Measurements from ENCODE around the gene OR4S1. TPM values are rescaled to one million over a fixed set of nuclear protein-coding genes. Genes with fewer than 3 reads are reported as not detected.

Gene OR4S1
- total RNA-seq, 6 experiments from 2014 or later: not detected

- TF ChIP-seq CTCF (IDR thresholded peaks at IDR 0.05): no peak
- no peak for TF ChIP-seq POLR2A (IDR thresholded peaks at IDR 0.05)
- H3K27ac ChIP-seq: no peak overlapping the region
- DNase-seq (no peak), ATAC-seq (no peak)
- no peaks in the 10 kb centered on the region for H3K9me3 ChIP-seq
- 63% methylated on average over 4 of the region's 4 CpGs for WGBS (ENCODE audit: insufficient coverage, low coverage, low lambda C conversion rate, missing lambda C conversion rate)
- no peaks in the 10 kb centered on the region for H3K4me1 ChIP-seq
- no peak overlapping the region for H3K4me3 ChIP-seq
- H3K36me3 ChIP-seq: no peaks in the 10 kb centered on the region
- intact Hi-C loops (cut with DNase I): no loop called here
- H3K27me3 ChIP-seq: no peaks in the 10 kb centered on the region
Observed at GRCh38 chr11:48354013-48354412, 48.0 kb downstream of the OR4S1 start.

- no peak for DNase-seq
- 80% methylated on average over 1 of the region's 1 CpG for WGBS (ENCODE audit: insufficient coverage, low coverage, low lambda C conversion rate, missing lambda C conversion rate)
- Histone ChIP-seq H3K4me3 (no peak overlapping the region), H3K9me3 (no peaks in the 10 kb centered on the region), H3K4me1 (no peaks in the 10 kb centered on the region), H3K27me3 (no peaks in the 10 kb centered on the region), H3K36me3 (no peaks in the 10 kb centered on the region), H3K27ac (no peak overlapping the region)
- intact Hi-C loops (cut with DNase I): no loop called here
- TF ChIP-seq POLR2A (IDR thresholded peaks at IDR 0.05) (no peak), CTCF (IDR thresholded peaks at IDR 0.05) (no peak)
- no peak for ATAC-seq
Observed at GRCh38 chr11:48354677-48355076, 48.7 kb downstream of the OR4S1 start.

Other genes with a start within 250 kb of the OR4S1 start
- gene OR4B1, start 89.4 kb upstream of the OR4S1 start, total RNA-seq: not detected
- gene OR4X2, start 61.1 kb upstream of the OR4S1 start, total RNA-seq: not detected
- not detected for gene OR4X1, start 42.4 kb upstream of the OR4S1 start, total RNA-seq
- not detected for gene OR4C3, start 18.7 kb downstream of the OR4S1 start, total RNA-seq
- not detected for gene OR4C5, start 60.2 kb downstream of the OR4S1 start, total RNA-seq
- gene OR4A47, start 182.6 kb downstream of the OR4S1 start, total RNA-seq: not detected

Measured in right lobe of liver (tissue), 6 donors.